ENCODE results near the gene HOMER2.

- TF ChIP-seq CTCF (IDR thresholded peaks at IDR 0.05) (no peak), ZFX (IDR thresholded peaks at IDR 0.05; ENCODE audit: borderline replicate concordance) (no peak)
Measured at GRCh38 chr15:82812994-82813393, 139.5 kb downstream of the HOMER2 start.
